HUES6 (cell line): Measurements from ENCODE around the gene GAS6.

ENCODE experiments used
- H3K27ac ChIP-seq: 2 replicates; pipeline ENCODE4 v1.7.0; 2013; ENCODE audit warnings: low read depth, mild to moderate bottlenecking, low read length, inconsistent platforms
- H3K27me3 ChIP-seq: 2 replicates; pipeline ENCODE4 v1.6.1; 2013; ENCODE audit warnings: low read length; ENCODE audit not compliant: control insufficient read depth, insufficient read depth
- H3K36me3 ChIP-seq: 2 replicates; pipeline ENCODE4 v1.6.1; 2013; ENCODE audit warnings: low read length; ENCODE audit not compliant: control insufficient read depth, insufficient read depth
- H3K4me1 ChIP-seq: 2 replicates; pipeline ENCODE4 v1.6.1; 2013; ENCODE audit warnings: low read length; ENCODE audit not compliant: control insufficient read depth, insufficient read depth
- H3K4me3 ChIP-seq: 2 replicates; pipeline ENCODE4 v1.5.1; 2013; ENCODE audit warnings: low read depth, low read length
- H3K9ac ChIP-seq: one replicate; pipeline ENCODE4 v1.6.1; 2013; ENCODE audit warnings: mild to moderate bottlenecking, low read length
- H3K9me3 ChIP-seq: 2 replicates; pipeline ENCODE4 v1.6.1; 2013; ENCODE audit warnings: low read depth, low read length; ENCODE audit not compliant: control insufficient read depth, insufficient read depth

The GAS6 gene

GRCh38 chr13:113783200-113783881 is 80.5 kb downstream of the GAS6 start:
- H3K27ac ChIP-seq = no peak overlapping the region
- no peak overlapping the region for H3K9ac ChIP-seq
- H3K4me1 ChIP-seq = no peaks in the 10 kb centered on the region; the same call in 1 of the 2 replicates
- peaks cover 7% of the 10 kb centered on the region; the same call in 1 of the 2 replicates for H3K27me3 ChIP-seq
- no peaks in the 10 kb centered on the region for H3K36me3 ChIP-seq
- no peak overlapping the region for H3K4me3 ChIP-seq
- peaks cover 15% of the 10 kb centered on the region for H3K9me3 ChIP-seq

GRCh38 chr13:113782472-113782871 is 81.4 kb downstream of the GAS6 start:
- H3K27me3 ChIP-seq = peaks cover 15% of the 10 kb centered on the region; the same call in 1 of the 2 replicates
- no peaks in the 10 kb centered on the region for H3K36me3 ChIP-seq
- no peak overlapping the region for H3K27ac ChIP-seq
- no peak overlapping the region for H3K9ac ChIP-seq
- no peak overlapping the region for H3K4me3 ChIP-seq
- H3K4me1 ChIP-seq = no peaks in the 10 kb centered on the region; the same call in 1 of the 2 replicates
- peaks cover 15% of the 10 kb centered on the region for H3K9me3 ChIP-seq

- H3K36me3 ChIP-seq = no peaks in the 10 kb centered on the region
- no peak overlapping the region for H3K27ac ChIP-seq
- H3K27me3 ChIP-seq = peaks cover 22% of the 10 kb centered on the region; the same call in 1 of the 2 replicates
- H3K4me3 ChIP-seq = no peak overlapping the region
- no peak overlapping the region for H3K9ac ChIP-seq
- H3K4me1 ChIP-seq = no peaks in the 10 kb centered on the region; the same call in 1 of the 2 replicates
- peaks cover 13% of the 10 kb centered on the region for H3K9me3 ChIP-seq
Observed at GRCh38 chr13:113781571-113781970, 82.3 kb downstream of the GAS6 start.

GRCh38 chr13:113777311-113778260 is 86.3 kb downstream of the GAS6 start:
- Histone ChIP-seq H3K27me3 (peaks cover 37% of the 10 kb centered on the region; the same call in 1 of the 2 replicates), H3K9me3 (no peaks in the 10 kb centered on the region), H3K4me1 (no peaks in the 10 kb centered on the region; the same call in 1 of the 2 replicates), H3K36me3 (no peaks in the 10 kb centered on the region), H3K9ac (no peak overlapping the region), H3K4me3 (no peak overlapping the region), H3K27ac (no peak overlapping the region)

GRCh38 chr13:113776231-113777125 is 87.4 kb downstream of the GAS6 start:
- Histone ChIP-seq H3K9ac (no peak overlapping the region), H3K27ac (no peak overlapping the region), H3K27me3 (peaks cover 37% of the 10 kb centered on the region; the same call in 1 of the 2 replicates), H3K9me3 (no peaks in the 10 kb centered on the region), H3K4me3 (no peak overlapping the region), H3K4me1 (no peaks in the 10 kb centered on the region), H3K36me3 (no peaks in the 10 kb centered on the region)

GRCh38 chr13:113775451-113776145 is 88.3 kb downstream of the GAS6 start:
- H3K9ac ChIP-seq = no peak overlapping the region
- peaks cover 37% of the 10 kb centered on the region; the same call in 1 of the 2 replicates for H3K27me3 ChIP-seq
- H3K27ac ChIP-seq = no peak overlapping the region
- no peaks in the 10 kb centered on the region for H3K4me1 ChIP-seq
- no peaks in the 10 kb centered on the region for H3K9me3 ChIP-seq
- H3K4me3 ChIP-seq = no peak overlapping the region
- no peaks in the 10 kb centered on the region for H3K36me3 ChIP-seq

GRCh38 chr13:113774177-113775107 is 89.4 kb downstream of the GAS6 start:
- Histone ChIP-seq H3K4me1 (no peaks in the 10 kb centered on the region), H3K4me3 (no peak overlapping the region), H3K27ac (no peak overlapping the region), H3K36me3 (no peaks in the 10 kb centered on the region), H3K9ac (no peak overlapping the region), H3K27me3 (peaks cover 37% of the 10 kb centered on the region; the same call in 1 of the 2 replicates), H3K9me3 (no peaks in the 10 kb centered on the region)

- Histone ChIP-seq H3K9me3 (no peaks in the 10 kb centered on the region), H3K27me3 (peaks cover 17% of the 10 kb centered on the region; the same call in 1 of the 2 replicates), H3K4me1 (no peaks in the 10 kb centered on the region)
Observed at GRCh38 chr13:113771709-113772331, 92.1 kb downstream of the GAS6 start.

GRCh38 chr13:113770937-113771336 is 92.9 kb downstream of the GAS6 start:
- H3K9me3 ChIP-seq = no peaks in the 10 kb centered on the region
- no peaks in the 10 kb centered on the region for H3K4me1 ChIP-seq
- H3K27me3 ChIP-seq = 0 out of 2 replicates have a peak, but pooled peaks cover 14% of the 10 kb centered on the region
- H3K27ac ChIP-seq = no peak overlapping the region
- no peaks in the 10 kb centered on the region for H3K36me3 ChIP-seq
- H3K4me3 ChIP-seq = no peak overlapping the region
- no peak overlapping the region for H3K9ac ChIP-seq

More at GRCh38 chr13:113771709-113772331, 92.1 kb downstream of the GAS6 start:
- Histone ChIP-seq H3K9ac (no peak overlapping the region), H3K27ac (no peak overlapping the region), H3K36me3 (no peaks in the 10 kb centered on the region), H3K4me3 (no peak overlapping the region)
